Erythroblast (primary cell): ENCODE results near the gene THSD4.

Experiments used
- GATA1 ChIP-seq: IDR thresholded peaks from 2 replicates; pipeline ENCODE4 v1.6.1; 2011; ENCODE audit warnings: low read depth, mild to moderate bottlenecking, control low read depth, low read length, moderate library complexity
- POLR2A ChIP-seq: IDR thresholded peaks from 2 replicates; pipeline ENCODE4 v1.6.1; 2011; ENCODE audit warnings: mild to moderate bottlenecking, low read length

- TF ChIP-seq POLR2A = no peak
- no peak for TF ChIP-seq GATA1
These were observed 430.7 kb downstream of the THSD4 start for GRCh38 chr15:71545923-71546322.
